GM19193 (cell line): Measurements from ENCODE around the gene MCM3.

Source experiments
- POLR2A ChIP-seq: IDR thresholded peaks from 4 replicates; pipeline ENCODE4 v1.6.1; 2011; ENCODE audit not compliant: insufficient read depth, insufficient read length; ENCODE audit errors: extremely low read depth

Gene MCM3

GRCh38 chr6:52307900-52308372, 23.4 kb upstream of the MCM3 start:
- no peak for TF ChIP-seq POLR2A

- no peak for TF ChIP-seq POLR2A
Observed at GRCh38 chr6:52306972-52307870, 22.7 kb upstream of the MCM3 start.

- peak; percentile 25 for TF ChIP-seq POLR2A
Observed at GRCh38 chr6:52305948-52306767, 21.6 kb upstream of the MCM3 start.

- TF ChIP-seq POLR2A: no peak
Observed at GRCh38 chr6:52305411-52305810, 20.9 kb upstream of the MCM3 start.

GRCh38 chr6:52304983-52305390, 20.4 kb upstream of the MCM3 start:
- no peak for TF ChIP-seq POLR2A

GRCh38 chr6:52303178-52303577, 18.6 kb upstream of the MCM3 start:
- TF ChIP-seq POLR2A: no peak

GRCh38 chr6:52301326-52301725, 16.8 kb upstream of the MCM3 start:
- TF ChIP-seq POLR2A: no peak

GRCh38 chr6:52300489-52300931, 16.0 kb upstream of the MCM3 start:
- no peak for TF ChIP-seq POLR2A

- no peak for TF ChIP-seq POLR2A
Observed at GRCh38 chr6:52299653-52300052, 15.1 kb upstream of the MCM3 start.

GRCh38 chr6:52297433-52297832, 12.9 kb upstream of the MCM3 start:
- TF ChIP-seq POLR2A: no peak

- no peak for TF ChIP-seq POLR2A
Observed at GRCh38 chr6:52293067-52293466, 8.5 kb upstream of the MCM3 start.

- TF ChIP-seq POLR2A: no peak
Observed at GRCh38 chr6:52288841-52289240, 4.3 kb upstream of the MCM3 start.

GRCh38 chr6:52288216-52288615, 3.7 kb upstream of the MCM3 start:
- TF ChIP-seq POLR2A: no peak

GRCh38 chr6:52286798-52287432, 2.4 kb upstream of the MCM3 start:
- no peak for TF ChIP-seq POLR2A

GRCh38 chr6:52285177-52286068, 881 bp upstream of the MCM3 start:
- no peak for TF ChIP-seq POLR2A

GRCh38 chr6:52284131-52284459, 447 bp downstream of the MCM3 start:
- TF ChIP-seq POLR2A: no peak
